ENCODE results near the gene MYO10.

GRCh38 chr5:16756692-16757091 lies 179.4 kb downstream of the MYO10 start:
- TF ChIP-seq CTCF (tag by site-specific recombination; IDR thresholded peaks at IDR 0.05) (no peak), ZNF549 (tag by site-specific recombination; IDR thresholded peaks at IDR 0.05) (no peak), ZNF23 (tag by site-specific recombination; IDR thresholded peaks at IDR 0.05; ENCODE audit: borderline replicate concordance) (no peak), ZNF280C (tag by site-specific recombination; IDR thresholded peaks at IDR 0.05) (no peak), KLF10 (tag by site-specific recombination; IDR thresholded peaks at IDR 0.05) (no peak), HOXA7 (CRISPR knock-in tag; IDR thresholded peaks at IDR 0.05; ENCODE audit: borderline replicate concordance) (no peak), MYNN (tag by site-specific recombination; IDR thresholded peaks at IDR 0.05; ENCODE audit: borderline replicate concordance) (no peak)
